Fibroblast of villous mesenchyme (primary cell): ENCODE results near the gene RPL6. TPM values are rescaled to one million over a fixed set of nuclear protein-coding genes. Genes with fewer than 3 reads are reported as not detected.
A peak's percentile ranks its signal among the peaks of the same experiment; 100 is the strongest.

Experiments
- DNase-seq: peaks from one replicate; pipeline ENCODE4 v3.0.0-alpha.2; 2010; ENCODE audit warnings: low read depth
- H3K4me3 ChIP-seq: 2 replicates; pipeline ENCODE4 v1.5.1; 2011; ENCODE audit warnings: low read depth, mild to moderate bottlenecking, low read length
- CTCF ChIP-seq: IDR thresholded peaks from 2 replicates; pipeline ENCODE4 v1.5.1; 2012; ENCODE audit warnings: low read depth, mild to moderate bottlenecking, low read length; ENCODE audit not compliant: insufficient read depth
- total RNA-seq: library from RNA; depleted of rRNA; stranded (reverse); fragments of >200 nt; gene quantifications from 2 replicates; pipeline ENCODE4 v1.2.3, GENCODE V29; 2012

Gene RPL6
- total RNA-seq, 1 donor, result 1,035 TPM

- no peak for DNase-seq
- no peak for TF ChIP-seq CTCF
- H3K4me3 ChIP-seq, result no peak overlapping the region
These were observed 26.5 kb downstream of the RPL6 start for GRCh38 chr12:112382866-112383265.

- DNase-seq, result peak; percentile 80
- H3K4me3 ChIP-seq, result peak within 1 kb of the TSS; percentile 79
These were observed 27.3 kb downstream of the RPL6 start, which contains the start of gene HECTD4 for GRCh38 chr12:112381883-112382796. Gene HECTD4 (minus strand): TSS chr12:112382431. CDS start chr12:112382128, 303 bp downstream.

DNA sequence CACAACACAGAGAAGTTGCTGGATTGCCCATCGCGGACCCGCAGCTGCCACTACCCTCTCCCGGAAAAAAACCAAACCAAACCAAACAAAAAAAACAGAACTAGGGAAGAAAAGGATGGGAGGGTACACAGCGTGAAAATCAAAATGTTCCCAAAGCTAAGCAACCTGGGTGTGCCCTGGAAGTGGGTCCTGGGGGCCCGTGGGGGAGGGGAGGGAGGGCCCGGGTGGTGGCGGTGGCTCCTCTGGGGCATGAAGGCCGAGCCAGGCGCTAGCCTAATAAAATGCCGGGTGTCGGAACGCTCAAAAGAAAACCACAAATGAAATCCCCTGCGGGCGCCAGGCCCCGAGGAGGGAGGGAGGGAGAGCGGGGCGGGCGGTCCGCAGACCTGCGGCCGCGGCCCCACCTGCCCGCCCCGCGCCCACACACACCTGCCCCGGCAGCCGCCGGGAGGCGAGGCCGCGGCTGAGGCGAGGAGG, 28.0 kb downstream of the RPL6 start:
- TF ChIP-seq CTCF, result no peak
- DNase-seq, result peak; percentile 41
- H3K4me3 ChIP-seq, result peak overlapping the region; percentile 79

More at GRCh38 chr12:112381883-112382796, 27.3 kb downstream of the RPL6 start, which contains the start of gene HECTD4:
- no peak for TF ChIP-seq CTCF

GRCh38 chr12:112380663-112381405, 28.6 kb downstream of the RPL6 start:
- DNase-seq, result no peak
- no peak for TF ChIP-seq CTCF
- peak overlapping the region; percentile 79 for H3K4me3 ChIP-seq

GRCh38 chr12:112375105-112375504, 34.3 kb downstream of the RPL6 start:
- DNase-seq, result no peak
- H3K4me3 ChIP-seq, result no peak overlapping the region
- no peak for TF ChIP-seq CTCF

GRCh38 chr12:112374166-112374740, 35.2 kb downstream of the RPL6 start:
- TF ChIP-seq CTCF, result no peak
- H3K4me3 ChIP-seq, result no peak overlapping the region
- DNase-seq, result no peak
